ENCODE measurements around the gene NDUFC1. TPM values are rescaled to one million over a fixed set of nuclear protein-coding genes. Genes with fewer than 3 reads are reported as not detected.

Gene NDUFC1
- total and polyA plus RNA-seq, 9 of the 15 experiments (the other 6 are each of a cell fraction or from before 2014, with no cell fraction given), result 58.9 to 378 (median 120) TPM

DNA sequence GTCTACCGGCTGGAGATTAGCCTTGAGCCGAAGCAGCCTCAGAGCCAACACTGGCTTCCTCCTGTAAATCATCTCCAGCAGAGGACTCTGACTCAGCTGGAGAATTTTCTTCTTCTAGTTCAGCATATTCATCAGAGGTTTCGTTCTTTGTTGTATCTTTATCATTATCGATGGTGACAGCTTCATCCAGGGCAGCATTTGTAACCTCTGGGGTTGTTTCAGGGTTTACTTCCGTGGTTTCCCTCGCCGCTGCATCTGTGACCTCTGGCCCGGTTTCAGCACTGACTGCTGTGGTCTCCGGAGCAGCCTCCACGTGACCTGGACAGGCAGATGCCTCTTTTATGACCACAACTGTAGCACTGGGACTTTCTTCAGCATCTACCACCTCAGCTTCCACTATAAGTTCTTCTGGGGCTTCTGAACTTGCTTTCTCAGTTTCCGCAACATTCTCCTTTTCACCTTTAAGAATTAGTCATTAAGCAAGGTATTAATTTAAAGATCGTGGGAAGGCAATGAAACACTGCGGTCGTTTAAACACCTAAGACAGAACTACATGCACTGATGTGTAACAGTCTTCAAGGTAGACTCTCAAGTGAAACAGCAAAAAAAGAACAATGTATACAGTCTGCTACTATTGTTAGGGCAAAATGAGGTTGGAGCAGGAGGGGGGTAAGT, 35.6 kb downstream of the NDUFC1 start (continued):
- TF ChIP-seq, protein P1, sequence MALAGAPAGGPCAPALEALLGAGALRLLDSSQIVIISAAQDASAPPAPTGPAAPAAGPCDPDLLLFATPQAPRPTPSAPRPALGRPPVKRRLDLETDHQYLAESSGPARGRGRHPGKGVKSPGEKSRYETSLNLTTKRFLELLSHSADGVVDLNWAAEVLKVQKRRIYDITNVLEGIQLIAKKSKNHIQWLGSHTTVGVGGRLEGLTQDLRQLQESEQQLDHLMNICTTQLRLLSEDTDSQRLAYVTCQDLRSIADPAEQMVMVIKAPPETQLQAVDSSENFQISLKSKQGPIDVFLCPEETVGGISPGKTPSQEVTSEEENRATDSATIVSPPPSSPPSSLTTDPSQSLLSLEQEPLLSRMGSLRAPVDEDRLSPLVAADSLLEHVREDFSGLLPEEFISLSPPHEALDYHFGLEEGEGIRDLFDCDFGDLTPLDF (CRISPR knock-in tag; IDR thresholded peaks at IDR 0.05), result no peak
- TF ChIP-seq, protein P2, sequence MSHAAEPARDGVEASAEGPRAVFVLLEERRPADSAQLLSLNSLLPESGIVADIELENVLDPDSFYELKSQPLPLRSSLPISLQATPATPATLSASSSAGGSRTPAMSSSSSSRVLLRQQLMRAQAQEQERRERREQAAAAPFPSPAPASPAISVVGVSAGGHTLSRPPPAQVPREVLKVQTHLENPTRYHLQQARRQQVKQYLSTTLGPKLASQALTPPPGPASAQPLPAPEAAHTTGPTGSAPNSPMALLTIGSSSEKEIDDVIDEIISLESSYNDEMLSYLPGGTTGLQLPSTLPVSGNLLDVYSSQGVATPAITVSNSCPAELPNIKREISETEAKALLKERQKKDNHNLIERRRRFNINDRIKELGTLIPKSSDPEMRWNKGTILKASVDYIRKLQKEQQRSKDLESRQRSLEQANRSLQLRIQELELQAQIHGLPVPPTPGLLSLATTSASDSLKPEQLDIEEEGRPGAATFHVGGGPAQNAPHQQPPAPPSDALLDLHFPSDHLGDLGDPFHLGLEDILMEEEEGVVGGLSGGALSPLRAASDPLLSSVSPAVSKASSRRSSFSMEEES (CRISPR knock-in tag; IDR thresholded peaks at IDR 0.05), result peak; percentile 47
- peak; percentile 64 for TF ChIP-seq MTA2 (IDR thresholded peaks at IDR 0.05; ENCODE audit: low read depth)
- TF ChIP-seq, protein P3, sequence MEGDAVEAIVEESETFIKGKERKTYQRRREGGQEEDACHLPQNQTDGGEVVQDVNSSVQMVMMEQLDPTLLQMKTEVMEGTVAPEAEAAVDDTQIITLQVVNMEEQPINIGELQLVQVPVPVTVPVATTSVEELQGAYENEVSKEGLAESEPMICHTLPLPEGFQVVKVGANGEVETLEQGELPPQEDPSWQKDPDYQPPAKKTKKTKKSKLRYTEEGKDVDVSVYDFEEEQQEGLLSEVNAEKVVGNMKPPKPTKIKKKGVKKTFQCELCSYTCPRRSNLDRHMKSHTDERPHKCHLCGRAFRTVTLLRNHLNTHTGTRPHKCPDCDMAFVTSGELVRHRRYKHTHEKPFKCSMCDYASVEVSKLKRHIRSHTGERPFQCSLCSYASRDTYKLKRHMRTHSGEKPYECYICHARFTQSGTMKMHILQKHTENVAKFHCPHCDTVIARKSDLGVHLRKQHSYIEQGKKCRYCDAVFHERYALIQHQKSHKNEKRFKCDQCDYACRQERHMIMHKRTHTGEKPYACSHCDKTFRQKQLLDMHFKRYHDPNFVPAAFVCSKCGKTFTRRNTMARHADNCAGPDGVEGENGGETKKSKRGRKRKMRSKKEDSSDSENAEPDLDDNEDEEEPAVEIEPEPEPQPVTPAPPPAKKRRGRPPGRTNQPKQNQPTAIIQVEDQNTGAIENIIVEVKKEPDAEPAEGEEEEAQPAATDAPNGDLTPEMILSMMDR (IDR thresholded peaks at IDR 0.05 in 2 of 3, conservative IDR thresholded peaks at IDR 0.05 in 1 of 3; ENCODE audit: insufficient read depth in 2 of 3, low read depth in 1 of 3, low read length in 3 of 3), result 0 out of 6 replicates have a peak, but pooled peaks of 1 of the 3 experiments have one; percentile 8
- peak; percentile 53; the same call in 1 of the 2 replicates for TF ChIP-seq DMBX1 (CRISPR knock-in tag; IDR thresholded peaks at IDR 0.05; ENCODE audit: borderline replicate concordance)
- peak; percentile 94 for TF ChIP-seq ZNF766 (CRISPR knock-in tag; conservative IDR thresholded peaks at IDR 0.05)
- TF ChIP-seq MAFG (tag; conservative IDR thresholded peaks at IDR 0.05), result peak; percentile 34; the same call in 1 of the 2 replicates
- no peak for TF ChIP-seq BRCA1 (IDR thresholded peaks at IDR 0.05)
- TF ChIP-seq BRCA1 (CRISPR knock-in tag; IDR thresholded peaks at IDR 0.05), result no peak
- TF ChIP-seq, protein P4, sequence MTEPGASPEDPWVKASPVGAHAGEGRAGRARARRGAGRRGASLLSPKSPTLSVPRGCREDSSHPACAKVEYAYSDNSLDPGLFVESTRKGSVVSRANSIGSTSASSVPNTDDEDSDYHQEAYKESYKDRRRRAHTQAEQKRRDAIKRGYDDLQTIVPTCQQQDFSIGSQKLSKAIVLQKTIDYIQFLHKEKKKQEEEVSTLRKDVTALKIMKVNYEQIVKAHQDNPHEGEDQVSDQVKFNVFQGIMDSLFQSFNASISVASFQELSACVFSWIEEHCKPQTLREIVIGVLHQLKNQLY (CRISPR knock-in tag; conservative IDR thresholded peaks at IDR 0.05), result no peak
- peak; percentile 88 for TF ChIP-seq SMARCA4 (IDR thresholded peaks at IDR 0.05)
- no peak for TF ChIP-seq MCM2 (IDR thresholded peaks at IDR 0.05; ENCODE audit: low read depth)
- TF ChIP-seq, protein P5, sequence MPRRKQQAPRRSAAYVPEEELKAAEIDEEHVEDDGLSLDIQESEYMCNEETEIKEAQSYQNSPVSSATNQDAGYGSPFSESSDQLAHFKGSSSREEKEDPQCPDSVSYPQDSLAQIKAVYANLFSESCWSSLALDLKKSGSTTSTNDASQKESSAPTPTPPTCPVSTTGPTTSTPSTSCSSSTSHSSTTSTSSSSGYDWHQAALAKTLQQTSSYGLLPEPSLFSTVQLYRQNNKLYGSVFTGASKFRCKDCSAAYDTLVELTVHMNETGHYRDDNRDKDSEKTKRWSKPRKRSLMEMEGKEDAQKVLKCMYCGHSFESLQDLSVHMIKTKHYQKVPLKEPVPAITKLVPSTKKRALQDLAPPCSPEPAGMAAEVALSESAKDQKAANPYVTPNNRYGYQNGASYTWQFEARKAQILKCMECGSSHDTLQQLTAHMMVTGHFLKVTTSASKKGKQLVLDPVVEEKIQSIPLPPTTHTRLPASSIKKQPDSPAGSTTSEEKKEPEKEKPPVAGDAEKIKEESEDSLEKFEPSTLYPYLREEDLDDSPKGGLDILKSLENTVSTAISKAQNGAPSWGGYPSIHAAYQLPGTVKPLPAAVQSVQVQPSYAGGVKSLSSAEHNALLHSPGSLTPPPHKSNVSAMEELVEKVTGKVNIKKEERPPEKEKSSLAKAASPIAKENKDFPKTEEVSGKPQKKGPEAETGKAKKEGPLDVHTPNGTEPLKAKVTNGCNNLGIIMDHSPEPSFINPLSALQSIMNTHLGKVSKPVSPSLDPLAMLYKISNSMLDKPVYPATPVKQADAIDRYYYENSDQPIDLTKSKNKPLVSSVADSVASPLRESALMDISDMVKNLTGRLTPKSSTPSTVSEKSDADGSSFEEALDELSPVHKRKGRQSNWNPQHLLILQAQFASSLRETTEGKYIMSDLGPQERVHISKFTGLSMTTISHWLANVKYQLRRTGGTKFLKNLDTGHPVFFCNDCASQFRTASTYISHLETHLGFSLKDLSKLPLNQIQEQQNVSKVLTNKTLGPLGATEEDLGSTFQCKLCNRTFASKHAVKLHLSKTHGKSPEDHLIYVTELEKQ (CRISPR knock-in tag; IDR thresholded peaks at IDR 0.05), result no peak
- peak; percentile 49 for TF ChIP-seq NFE2 (IDR thresholded peaks at IDR 0.05; ENCODE audit: low read depth)
- TF ChIP-seq, protein P6, sequence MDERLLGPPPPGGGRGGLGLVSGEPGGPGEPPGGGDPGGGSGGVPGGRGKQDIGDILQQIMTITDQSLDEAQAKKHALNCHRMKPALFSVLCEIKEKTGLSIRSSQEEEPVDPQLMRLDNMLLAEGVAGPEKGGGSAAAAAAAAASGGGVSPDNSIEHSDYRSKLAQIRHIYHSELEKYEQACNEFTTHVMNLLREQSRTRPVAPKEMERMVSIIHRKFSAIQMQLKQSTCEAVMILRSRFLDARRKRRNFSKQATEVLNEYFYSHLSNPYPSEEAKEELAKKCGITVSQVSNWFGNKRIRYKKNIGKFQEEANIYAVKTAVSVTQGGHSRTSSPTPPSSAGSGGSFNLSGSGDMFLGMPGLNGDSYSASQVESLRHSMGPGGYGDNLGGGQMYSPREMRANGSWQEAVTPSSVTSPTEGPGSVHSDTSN (CRISPR knock-in tag; IDR thresholded peaks at IDR 0.05; ENCODE audit: low read depth), result no peak
- TF ChIP-seq, protein P6 (tag; conservative IDR thresholded peaks at IDR 0.05; ENCODE audit: low read depth), result peak; percentile 90

Data from K562 (cell line).